ENCODE data around the gene BRMS1. TPM values are rescaled to one million over a fixed set of nuclear protein-coding genes. Genes with fewer than 3 reads are reported as not detected.

The BRMS1 gene
- total RNA-seq, 2 donors from 2014 or later: 55.7 to 71.3 TPM

GRCh38 chr11:66343176-66343575 lies 1.7 kb downstream of the BRMS1 start:
- peaks cover 13 to 24% of the 10 kb centered on the region in 2 donors for H3K36me3 ChIP-seq
- intact Hi-C loops (cut with DNase I): no loop called here

DNA sequence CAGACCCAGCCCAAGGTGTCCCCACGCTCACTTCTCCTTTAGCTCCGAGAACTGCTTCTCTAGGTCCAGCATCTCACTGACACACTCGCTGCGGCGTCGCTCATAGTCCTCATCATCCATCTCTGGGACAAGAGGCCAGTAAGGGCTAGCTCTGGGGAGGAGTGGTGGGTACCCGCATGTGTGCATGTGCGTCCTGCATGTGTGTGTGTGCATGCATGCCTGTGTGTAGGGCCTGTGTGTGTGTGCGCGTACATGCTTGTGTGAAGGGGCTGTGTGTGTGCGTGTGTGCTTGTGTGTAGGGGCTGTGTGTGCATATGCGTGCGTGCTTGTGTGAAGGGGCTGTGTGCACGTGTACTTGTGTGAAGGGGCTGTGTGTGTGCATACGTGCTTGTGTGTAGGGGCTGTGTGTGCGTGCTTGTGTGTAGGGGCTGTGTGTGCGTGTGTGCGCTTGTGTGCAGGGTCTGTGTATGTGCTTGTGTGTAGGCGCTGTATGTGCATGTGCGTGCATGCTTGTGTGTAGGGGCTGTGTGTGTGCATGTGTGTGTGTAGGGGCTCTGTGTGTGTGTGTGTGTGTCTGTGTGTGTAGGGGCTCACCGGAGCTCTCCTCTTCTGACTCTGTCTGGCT lies 3.3 kb downstream of the BRMS1 start:
- no peaks in the 10 kb centered on the region for H3K27me3 ChIP-seq (replicated peaks; ENCODE audit: insufficient read depth)
- no peak for DNase-seq (ENCODE audit: low spot score)
- H3K9me3 ChIP-seq: no peaks in the 10 kb centered on the region
- peaks cover 14% of the 10 kb centered on the region for H3K4me1 ChIP-seq (replicated peaks)
- intact Hi-C loops (cut with DNase I): no loop called here
- no peak overlapping the region for H3K4me3 ChIP-seq
- no peak overlapping the region for H3K27ac ChIP-seq
- H3K36me3 ChIP-seq: peaks cover 13 to 24% of the 10 kb centered on the region in 2 donors
- WGBS: 93% methylated on average over 21 of the region's 21 CpGs
- TF ChIP-seq POLR2A (IDR thresholded peaks at IDR 0.05) (no peak), POLR2AphosphoS5 (IDR thresholded peaks at IDR 0.05) (no peak)
- TF ChIP-seq, protein P1, sequence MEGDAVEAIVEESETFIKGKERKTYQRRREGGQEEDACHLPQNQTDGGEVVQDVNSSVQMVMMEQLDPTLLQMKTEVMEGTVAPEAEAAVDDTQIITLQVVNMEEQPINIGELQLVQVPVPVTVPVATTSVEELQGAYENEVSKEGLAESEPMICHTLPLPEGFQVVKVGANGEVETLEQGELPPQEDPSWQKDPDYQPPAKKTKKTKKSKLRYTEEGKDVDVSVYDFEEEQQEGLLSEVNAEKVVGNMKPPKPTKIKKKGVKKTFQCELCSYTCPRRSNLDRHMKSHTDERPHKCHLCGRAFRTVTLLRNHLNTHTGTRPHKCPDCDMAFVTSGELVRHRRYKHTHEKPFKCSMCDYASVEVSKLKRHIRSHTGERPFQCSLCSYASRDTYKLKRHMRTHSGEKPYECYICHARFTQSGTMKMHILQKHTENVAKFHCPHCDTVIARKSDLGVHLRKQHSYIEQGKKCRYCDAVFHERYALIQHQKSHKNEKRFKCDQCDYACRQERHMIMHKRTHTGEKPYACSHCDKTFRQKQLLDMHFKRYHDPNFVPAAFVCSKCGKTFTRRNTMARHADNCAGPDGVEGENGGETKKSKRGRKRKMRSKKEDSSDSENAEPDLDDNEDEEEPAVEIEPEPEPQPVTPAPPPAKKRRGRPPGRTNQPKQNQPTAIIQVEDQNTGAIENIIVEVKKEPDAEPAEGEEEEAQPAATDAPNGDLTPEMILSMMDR (IDR thresholded peaks at IDR 0.05): no peak

More at GRCh38 chr11:66343176-66343575, 1.7 kb downstream of the BRMS1 start:
- Histone ChIP-seq H3K9me3 (no peaks in the 10 kb centered on the region), H3K27ac (no peak overlapping the region), H3K27me3 (replicated peaks; ENCODE audit: insufficient read depth) (no peaks in the 10 kb centered on the region), H3K4me1 (replicated peaks) (peaks cover 13% of the 10 kb centered on the region), H3K4me3 (no peak overlapping the region)
- DNase-seq (ENCODE audit: low spot score): no peak
- WGBS: 89% methylated on average over 8 of the region's 8 CpGs
- TF ChIP-seq POLR2A (IDR thresholded peaks at IDR 0.05) (no peak), POLR2AphosphoS5 (IDR thresholded peaks at IDR 0.05) (no peak)
- TF ChIP-seq, protein P1 (IDR thresholded peaks at IDR 0.05): no peak

DNA sequence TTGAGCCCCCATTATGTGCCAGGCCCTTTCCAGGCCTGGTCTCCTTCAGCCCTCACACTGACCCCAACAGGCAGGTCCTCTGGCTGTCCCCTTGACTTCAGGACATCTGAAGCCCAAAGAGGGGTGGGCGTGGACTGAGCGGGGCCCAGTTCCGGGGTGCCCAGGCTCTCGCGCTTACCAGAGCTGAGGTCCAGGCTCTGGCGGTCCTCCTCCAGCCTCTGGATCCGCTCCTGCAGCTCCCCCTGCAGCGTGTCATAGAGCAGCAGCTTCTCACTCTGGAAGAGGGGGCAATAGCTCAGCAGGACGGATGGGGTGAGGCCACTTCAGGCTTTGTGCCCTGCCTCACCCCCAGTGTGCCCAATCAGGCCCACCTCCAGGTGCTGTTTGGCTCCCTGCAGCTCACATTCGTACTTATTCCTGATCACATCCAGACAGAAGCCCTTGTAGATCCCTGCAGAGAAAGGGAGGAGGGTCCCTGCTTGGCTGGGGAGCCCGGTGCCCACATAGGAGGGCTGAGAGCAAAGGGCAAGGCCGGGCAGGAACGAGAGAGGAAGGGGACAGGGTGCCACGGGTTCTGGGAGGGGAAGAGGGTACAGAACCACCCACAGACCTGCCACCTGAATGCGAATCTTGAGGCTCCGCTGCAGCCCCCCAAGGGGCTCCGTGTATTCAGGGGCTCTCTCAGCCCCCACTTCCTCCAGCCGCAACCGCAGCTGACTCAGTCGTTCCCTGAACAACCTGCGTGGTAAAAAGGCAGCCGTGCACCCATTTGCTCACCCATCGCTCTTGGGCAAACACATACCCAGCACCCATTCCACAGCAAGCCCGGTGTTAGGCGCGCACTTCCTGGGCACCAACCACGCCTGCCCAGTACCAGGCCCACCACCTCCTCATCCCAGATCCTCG lies 4.1 kb downstream of the BRMS1 start:
- Histone ChIP-seq H3K27ac (no peak overlapping the region), H3K4me1 (replicated peaks) (peaks cover 9% of the 10 kb centered on the region), H3K27me3 (replicated peaks; ENCODE audit: insufficient read depth) (no peaks in the 10 kb centered on the region), H3K36me3 (peaks cover 13 to 24% of the 10 kb centered on the region in 2 donors), H3K9me3 (no peaks in the 10 kb centered on the region), H3K4me3 (no peak overlapping the region)
- TF ChIP-seq POLR2AphosphoS5 (IDR thresholded peaks at IDR 0.05) (no peak), POLR2A (IDR thresholded peaks at IDR 0.05) (no peak)
- TF ChIP-seq, protein P1 (IDR thresholded peaks at IDR 0.05): no peak
- 94% methylated on average over 24 of the region's 28 CpGs for WGBS
- no peak for DNase-seq (ENCODE audit: low spot score)
- intact Hi-C loops (cut with DNase I): no loop called here

DNA sequence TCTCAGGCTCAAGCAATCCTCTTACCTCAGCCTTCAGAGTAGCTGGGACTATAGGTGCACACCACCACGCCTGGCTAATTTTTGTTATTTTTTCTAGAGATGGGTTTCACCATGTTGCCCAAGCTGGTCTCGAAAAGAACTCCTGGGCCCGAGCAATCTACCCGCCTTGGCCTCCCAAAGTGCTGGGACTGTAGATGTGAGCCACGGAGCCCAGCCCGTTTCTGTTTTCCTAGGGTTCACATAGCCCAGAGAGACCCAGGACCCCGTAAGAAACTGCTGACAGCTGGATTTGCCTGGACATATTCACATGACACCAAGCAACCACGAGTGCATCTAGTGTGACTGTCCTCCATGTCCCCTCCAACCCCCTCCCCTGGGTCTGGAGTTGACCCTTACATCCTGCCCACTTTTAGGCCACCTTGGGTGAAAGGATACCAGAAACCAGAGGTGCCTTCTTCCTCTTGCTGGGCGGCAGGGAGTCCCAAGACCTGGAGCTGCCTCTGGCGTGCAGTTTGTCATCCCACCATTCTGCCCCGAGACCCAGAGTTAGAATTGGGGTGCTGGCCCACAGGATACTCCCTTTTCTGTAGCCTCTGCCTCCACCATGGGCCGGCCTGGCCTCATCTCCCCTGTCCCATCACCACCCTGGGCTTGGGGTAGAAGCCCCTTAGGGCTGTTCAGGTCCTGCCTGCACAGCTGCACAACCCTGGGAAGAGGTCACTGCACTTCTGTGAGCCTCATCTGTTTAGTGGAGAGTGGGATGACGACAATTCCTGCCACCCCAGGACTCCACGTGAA lies 5.0 kb downstream of the BRMS1 start:
- Histone ChIP-seq H3K27me3 (replicated peaks; ENCODE audit: insufficient read depth) (no peaks in the 10 kb centered on the region), H3K9me3 (no peaks in the 10 kb centered on the region), H3K27ac (no peak overlapping the region), H3K36me3 (peaks cover 13 to 24% of the 10 kb centered on the region in 2 donors), H3K4me1 (replicated peaks) (peaks cover 12% of the 10 kb centered on the region), H3K4me3 (no peak overlapping the region)
- no peak for DNase-seq (ENCODE audit: low spot score)
- TF ChIP-seq, protein P1 (IDR thresholded peaks at IDR 0.05): no peak
- TF ChIP-seq POLR2A (IDR thresholded peaks at IDR 0.05) (no peak), POLR2AphosphoS5 (IDR thresholded peaks at IDR 0.05) (no peak)
- WGBS: 80% methylated on average over 14 of the region's 14 CpGs
- intact Hi-C loops (cut with DNase I): no loop called here
